ENCODE results near the gene SERPINH1.
"Not testable (repeated sequence)": the region's sequence is repeated elsewhere in the genome, so short reads cannot be mapped to it uniquely, and the experiment has no call there.

The SERPINH1 gene

GRCh38 chr11:75574698-75575602 lies 12.9 kb downstream of the SERPINH1 start:
- Histone ChIP-seq H3K27me3 (ENCODE audit: control insufficient read depth, insufficient read depth, low read length) (no peaks in the 10 kb centered on the region), H3K4me1 (ENCODE audit: control insufficient read depth, insufficient read depth, low read length) (peaks cover 7% of the 10 kb centered on the region), H3K9me3 (ENCODE audit: control insufficient read depth, low read length) (no peaks in the 10 kb centered on the region), H3K9ac (ENCODE audit: low read length) (no peak overlapping the region), H3K4me3 (ENCODE audit: low read length) (no peak overlapping the region), H3K36me3 (ENCODE audit: control insufficient read depth, insufficient read depth, low read length) (peaks cover 14% of the 10 kb centered on the region)

- H3K36me3 ChIP-seq (ENCODE audit: control insufficient read depth, insufficient read depth, low read length), result peaks cover 10% of the 10 kb centered on the region
- H3K27me3 ChIP-seq (ENCODE audit: control insufficient read depth, insufficient read depth, low read length), result no peaks in the 10 kb centered on the region
- no peak overlapping the region for H3K4me3 ChIP-seq (ENCODE audit: low read length)
- no peaks in the 10 kb centered on the region for H3K9me3 ChIP-seq (ENCODE audit: control insufficient read depth, low read length)
- peaks cover 7% of the 10 kb centered on the region for H3K4me1 ChIP-seq (ENCODE audit: control insufficient read depth, insufficient read depth, low read length)
- no peak overlapping the region for H3K9ac ChIP-seq (ENCODE audit: low read length)
Observed at GRCh38 chr11:75576017-75576416, 14.0 kb downstream of the SERPINH1 start.

- H3K27me3 ChIP-seq (ENCODE audit: control insufficient read depth, insufficient read depth, low read length), result no peaks in the 10 kb centered on the region
- peaks cover 7% of the 10 kb centered on the region for H3K4me1 ChIP-seq (ENCODE audit: control insufficient read depth, insufficient read depth, low read length)
- H3K9me3 ChIP-seq (ENCODE audit: control insufficient read depth, low read length), result no peaks in the 10 kb centered on the region
- no peak overlapping the region for H3K9ac ChIP-seq (ENCODE audit: low read length)
- no peak overlapping the region for H3K4me3 ChIP-seq (ENCODE audit: low read length)
- H3K36me3 ChIP-seq (ENCODE audit: control insufficient read depth, insufficient read depth, low read length), result peaks cover 5% of the 10 kb centered on the region
Observed at GRCh38 chr11:75576499-75576918, 14.5 kb downstream of the SERPINH1 start.

- Histone ChIP-seq H3K9me3 (ENCODE audit: control insufficient read depth, low read length) (no peaks in the 10 kb centered on the region), H3K9ac (ENCODE audit: low read length) (no peak overlapping the region)
Observed at GRCh38 chr11:75577207-75577606, 15.2 kb downstream of the SERPINH1 start.

GRCh38 chr11:75578977-75579376 lies 16.9 kb downstream of the SERPINH1 start:
- Histone ChIP-seq H3K27me3 (ENCODE audit: control insufficient read depth, insufficient read depth, low read length) (peaks cover 12% of the 10 kb centered on the region), H3K9ac (ENCODE audit: low read length) (no peak overlapping the region), H3K36me3 (ENCODE audit: control insufficient read depth, insufficient read depth, low read length) (no peaks in the 10 kb centered on the region), H3K9me3 (ENCODE audit: control insufficient read depth, low read length) (no peaks in the 10 kb centered on the region), H3K4me1 (ENCODE audit: control insufficient read depth, insufficient read depth, low read length) (peaks cover 14% of the 10 kb centered on the region), H3K4me3 (ENCODE audit: low read length) (no peak overlapping the region)

More at GRCh38 chr11:75577207-75577606, 15.2 kb downstream of the SERPINH1 start:
- peaks cover 1% of the 10 kb centered on the region for H3K36me3 ChIP-seq (ENCODE audit: control insufficient read depth, insufficient read depth, low read length)
- peaks cover 7% of the 10 kb centered on the region for H3K4me1 ChIP-seq (ENCODE audit: control insufficient read depth, insufficient read depth, low read length)
- H3K27me3 ChIP-seq (ENCODE audit: control insufficient read depth, insufficient read depth, low read length), result peaks cover 3% of the 10 kb centered on the region
- H3K4me3 ChIP-seq (ENCODE audit: low read length), result no peak overlapping the region

- Histone ChIP-seq H3K27me3 (ENCODE audit: control insufficient read depth, insufficient read depth, low read length) (peaks cover 12% of the 10 kb centered on the region), H3K36me3 (ENCODE audit: control insufficient read depth, insufficient read depth, low read length) (no peaks in the 10 kb centered on the region), H3K4me3 (ENCODE audit: low read length) (no peak overlapping the region), H3K9ac (ENCODE audit: low read length) (no peak overlapping the region), H3K9me3 (ENCODE audit: control insufficient read depth, low read length) (no peaks in the 10 kb centered on the region), H3K4me1 (ENCODE audit: control insufficient read depth, insufficient read depth, low read length) (peaks cover 18% of the 10 kb centered on the region)
Observed at GRCh38 chr11:75579841-75580240, 17.8 kb downstream of the SERPINH1 start.

GRCh38 chr11:75582506-75582894 lies 20.4 kb downstream of the SERPINH1 start:
- Histone ChIP-seq H3K9ac (ENCODE audit: low read length) (peak overlapping the region; percentile 82), H3K4me1 (ENCODE audit: control insufficient read depth, insufficient read depth, low read length) (peaks cover 11% of the 10 kb centered on the region), H3K9me3 (ENCODE audit: control insufficient read depth, low read length) (no peaks in the 10 kb centered on the region), H3K27me3 (ENCODE audit: control insufficient read depth, insufficient read depth, low read length) (peaks cover 12% of the 10 kb centered on the region), H3K4me3 (ENCODE audit: low read length) (peak overlapping the region; percentile 63), H3K36me3 (ENCODE audit: control insufficient read depth, insufficient read depth, low read length) (no peaks in the 10 kb centered on the region)

- H3K36me3 ChIP-seq (ENCODE audit: control insufficient read depth, insufficient read depth, low read length), result no peaks in the 10 kb centered on the region
- H3K4me1 ChIP-seq (ENCODE audit: control insufficient read depth, insufficient read depth, low read length), result peaks cover 11% of the 10 kb centered on the region
- H3K27me3 ChIP-seq (ENCODE audit: control insufficient read depth, insufficient read depth, low read length), result peaks cover 12% of the 10 kb centered on the region
- peak overlapping the region; percentile 63 for H3K4me3 ChIP-seq (ENCODE audit: low read length)
- H3K9me3 ChIP-seq (ENCODE audit: control insufficient read depth, low read length), result no peaks in the 10 kb centered on the region
- peak overlapping the region; percentile 82 for H3K9ac ChIP-seq (ENCODE audit: low read length)
Observed at GRCh38 chr11:75582895-75583717, 21.1 kb downstream of the SERPINH1 start.

GRCh38 chr11:75583718-75584658 lies 21.9 kb downstream of the SERPINH1 start:
- peaks cover 12% of the 10 kb centered on the region for H3K27me3 ChIP-seq (ENCODE audit: control insufficient read depth, insufficient read depth, low read length)
- H3K9ac ChIP-seq (ENCODE audit: low read length), result peak overlapping the region; percentile 82
- H3K36me3 ChIP-seq (ENCODE audit: control insufficient read depth, insufficient read depth, low read length), result no peaks in the 10 kb centered on the region
- H3K4me3 ChIP-seq (ENCODE audit: low read length), result peak overlapping the region; percentile 63
- no peaks in the 10 kb centered on the region for H3K9me3 ChIP-seq (ENCODE audit: control insufficient read depth, low read length)
- H3K4me1 ChIP-seq (ENCODE audit: control insufficient read depth, insufficient read depth, low read length), result peaks cover 11% of the 10 kb centered on the region

- Histone ChIP-seq H3K4me1 (ENCODE audit: control insufficient read depth, insufficient read depth, low read length) (peaks cover 11% of the 10 kb centered on the region), H3K27me3 (ENCODE audit: control insufficient read depth, insufficient read depth, low read length) (peaks cover 12% of the 10 kb centered on the region)
- H3K36me3 ChIP-seq (ENCODE audit: control insufficient read depth, insufficient read depth, low read length); H3K9me3 ChIP-seq (ENCODE audit: control insufficient read depth, low read length); H3K9ac ChIP-seq (ENCODE audit: low read length); H3K4me3 ChIP-seq (ENCODE audit: low read length): not testable (repeated sequence)
Observed at GRCh38 chr11:75584659-75585292, 22.7 kb downstream of the SERPINH1 start.

GRCh38 chr11:75585293-75585670 lies 23.2 kb downstream of the SERPINH1 start:
- Histone ChIP-seq H3K9me3 (ENCODE audit: control insufficient read depth, low read length) (no peaks in the 10 kb centered on the region), H3K4me1 (ENCODE audit: control insufficient read depth, insufficient read depth, low read length) (peaks cover 11% of the 10 kb centered on the region), H3K9ac (ENCODE audit: low read length) (no peak overlapping the region), H3K27me3 (ENCODE audit: control insufficient read depth, insufficient read depth, low read length) (peaks cover 12% of the 10 kb centered on the region), H3K36me3 (ENCODE audit: control insufficient read depth, insufficient read depth, low read length) (no peaks in the 10 kb centered on the region), H3K4me3 (ENCODE audit: low read length) (no peak overlapping the region)

All from mucosa of stomach (tissue), 1 donor.